CD4-positive, alpha-beta memory T cell (primary cell): ENCODE measurements around the gene NLE1. TPM values are rescaled to one million over a fixed set of nuclear protein-coding genes. Genes with fewer than 3 reads are reported as not detected.

ENCODE experiments used
- CTCF ChIA-PET: fragments of 350-600 bp; sonication (Branson Sonifier 250); formaldehyde crosslinking; loops from one replicate; lab custom pipeline; 2021; ENCODE audit warnings: inconsistent platforms; ENCODE audit not compliant: partially characterized antibody; lab: Charles Lee
- POLR2A ChIA-PET: fragments of 350-600 bp; sonication (Branson Sonifier 250); formaldehyde crosslinking; loops from one replicate; lab custom pipeline; 2021; ENCODE audit not compliant: partially characterized antibody; lab: Charles Lee
- DNase-seq, 5 donors: peaks; one replicate each; pipeline versions ENCODE4 v3.0.0 to v3.0.0-alpha.2; 2020 to 2022; ENCODE audit warnings: mixed read lengths in 1 of 5
- H3K27ac ChIP-seq: one replicate; pipeline ENCODE4 v1.7.0; 2013; ENCODE audit warnings: low read depth, low read length
- H3K27me3 ChIP-seq: 2 replicates; pipeline ENCODE4 v1.7.0; 2013; ENCODE audit warnings: mild to moderate bottlenecking, low read length, moderate library complexity; ENCODE audit not compliant: insufficient read depth
- H3K36me3 ChIP-seq: 2 replicates; pipeline ENCODE4 v1.7.0; 2013; ENCODE audit warnings: mild to moderate bottlenecking, low read length, moderate library complexity; ENCODE audit not compliant: insufficient read depth
- H3K4me1 ChIP-seq: 2 replicates; pipeline ENCODE4 v1.7.0; 2013; ENCODE audit warnings: mild to moderate bottlenecking, low read length, moderate library complexity; ENCODE audit not compliant: insufficient read depth
- H3K4me3 ChIP-seq, 2 donors: one replicate each; pipeline ENCODE4 v1.7.0; 2013; ENCODE audit warnings: low read length in 2 of 2, mild to moderate bottlenecking in 1 of 2
- H3K9me3 ChIP-seq, 2 donors: one replicate each; pipeline ENCODE4 v1.7.0; 2013; ENCODE audit warnings: low read length in 2 of 2, control low read depth in 1 of 2; ENCODE audit not compliant: control insufficient read depth in 1 of 2
- H3K27ac Mint-ChIP-seq, 7 donors: one replicate each; pipeline ENCODE4 v1.8.0; 2020 to 2021; ENCODE audit warnings: mixed read lengths in 7 of 7, mild to moderate bottlenecking in 6 of 7, inconsistent platforms in 3 of 7, moderate library complexity in 3 of 7
- H3K27me3 Mint-ChIP-seq, 2 donors: one replicate each; pipeline ENCODE4 v1.8.0; 2020 to 2021; ENCODE audit warnings: mixed read lengths in 2 of 2
- H3K36me3 Mint-ChIP-seq, 2 donors: one replicate each; pipeline ENCODE4 v1.8.0; 2020 to 2021; ENCODE audit warnings: mixed read lengths in 2 of 2, inconsistent platforms in 1 of 2, mild to moderate bottlenecking in 1 of 2
- H3K4me1 Mint-ChIP-seq, 4 donors: one replicate each; pipeline ENCODE4 v1.8.0; 2020 to 2021; ENCODE audit warnings: mixed read lengths in 4 of 4, mild to moderate bottlenecking in 1 of 4
- H3K4me3 Mint-ChIP-seq, 8 donors: one replicate each; pipeline ENCODE4 v1.8.0; 2020 to 2021; ENCODE audit warnings: mixed read lengths in 8 of 8, mild to moderate bottlenecking in 7 of 8, moderate library complexity in 6 of 8, inconsistent platforms in 3 of 8
- H3K9me3 Mint-ChIP-seq, 8 donors: one replicate each; pipeline ENCODE4 v1.8.0; 2020 to 2021; ENCODE audit warnings: mixed read lengths in 8 of 8, mild to moderate bottlenecking in 5 of 8, inconsistent platforms in 3 of 8, moderate library complexity in 1 of 8
- intact Hi-C: fragments of 100-400 bp; cut with micrococcal nuclease; formaldehyde crosslinking; loops from one replicate; pipeline ENCODE4 v1.15.1; 2023
- polyA plus RNA-seq, 2 donors: library from polyadenylated mRNA; unstranded; fragments of 300-500 nt; fragmentation: Illumina TruSeq; gene quantifications; one replicate each; pipeline ENCODE4 v1.2.3, GENCODE V29; 2021
- total RNA-seq, 2 experiments: library from RNA; stranded (reverse); gene quantifications; one replicate each; pipeline ENCODE4 v1.2.3, GENCODE V29; 2021

The NLE1 gene
- total and polyA plus RNA-seq, 4 experiments from 2014 or later, result 4.4 to 20.5 (median 12.5) TPM

DNA sequence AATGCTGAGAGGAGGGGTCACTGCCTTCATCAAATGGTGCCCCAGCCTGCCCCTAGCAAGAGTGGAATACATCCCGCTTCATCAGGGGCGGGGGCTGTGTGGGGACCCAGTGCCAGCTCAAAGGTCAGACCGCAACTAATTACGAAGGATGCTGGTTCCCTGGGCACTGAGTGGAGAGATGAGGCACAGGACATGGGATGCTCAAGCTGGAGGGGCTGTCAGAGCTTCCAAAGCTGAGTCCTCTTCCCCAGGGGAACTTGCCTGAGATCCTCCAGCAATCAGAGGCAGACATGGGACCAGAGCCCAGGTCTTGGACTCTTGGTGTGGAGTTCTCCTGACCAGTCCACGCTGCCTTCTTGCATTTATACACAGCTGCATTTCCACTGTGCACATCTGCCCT is 24.4 kb upstream of the NLE1 start:
- POLR2A ChIA-PET, result interaction anchor here (1.1 to 12.0 kb wide), 4 partner anchors 25 to 369 kb away, joined by 3 to 117 read pairs (median 24); partner anchors contain the start of genes SLFN12L and SLFN5
- Histone ChIP-seq H3K27me3 (no peaks in the 10 kb centered on the region), H3K27ac (no peak overlapping the region), H3K4me3 (no peak overlapping the region), H3K4me1 (peaks cover 34% of the 10 kb centered on the region), H3K36me3 (no peaks in the 10 kb centered on the region), H3K9me3 (no peaks in the 10 kb centered on the region)
- CTCF ChIA-PET, result interaction anchor here (1.3 to 9.7 kb wide), 4 partner anchors 356 to 597 kb away, joined by 4 to 111 read pairs (median 32); partner anchors contain the start of gene SLFN12L
- H3K9me3 Mint-ChIP-seq, result no peaks in the 10 kb centered on the region
- H3K4me3 Mint-ChIP-seq, result no peak overlapping the region
- H3K36me3 Mint-ChIP-seq, result no peaks in the 10 kb centered on the region
- H3K27ac Mint-ChIP-seq, result peak overlapping the region in 4 of 7 donors; percentile 19 to 72 (median 38)
- intact Hi-C loops, result no loop called here
- H3K4me1 Mint-ChIP-seq, result peaks cover 22 to 58% (median 39%) of the 10 kb centered on the region in 4 donors
- no peaks in the 10 kb centered on the region for H3K27me3 Mint-ChIP-seq
- DNase-seq, result no peak

DNA sequence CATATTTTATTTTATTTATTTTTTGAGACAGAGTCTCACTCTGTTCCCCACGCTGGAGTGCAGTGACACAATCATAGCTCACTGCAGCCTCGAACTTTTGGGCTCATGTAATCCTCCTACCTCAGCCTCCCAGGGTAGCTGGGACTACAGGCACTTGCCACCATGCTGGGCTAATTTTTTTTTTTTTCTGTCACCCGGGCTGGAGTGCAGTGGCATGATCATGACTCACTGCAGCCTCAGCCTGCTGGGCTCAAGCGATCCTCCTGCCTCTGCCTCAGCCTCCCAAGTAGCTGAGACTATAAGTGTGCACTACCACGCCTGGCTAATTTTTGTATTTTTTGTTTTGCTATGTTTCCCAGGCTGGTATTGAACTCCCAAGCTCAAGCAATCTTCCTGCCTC is 22.6 kb upstream of the NLE1 start:
- Mint-ChIP-seq H3K27ac (peak overlapping the region in 4 of 7 donors; percentile 30 to 68 (median 48)), H3K27me3 (no peaks in the 10 kb centered on the region), H3K9me3 (no peaks in the 10 kb centered on the region), H3K36me3 (no peaks in the 10 kb centered on the region), H3K4me3 (peak overlapping the region in 1 of 8 donors; percentile 69), H3K4me1 (peaks cover 36 to 72% (median 50%) of the 10 kb centered on the region in 4 donors)
- Histone ChIP-seq H3K4me1 (peaks cover 46% of the 10 kb centered on the region), H3K27me3 (no peaks in the 10 kb centered on the region), H3K27ac (no peak overlapping the region), H3K4me3 (no peak overlapping the region), H3K9me3 (no peaks in the 10 kb centered on the region), H3K36me3 (no peaks in the 10 kb centered on the region)
- no peak for DNase-seq
- CTCF ChIA-PET, result interaction anchor here (1.7 to 9.7 kb wide), 2 partner anchors 23 to 372 kb away, joined by 4 to 111 read pairs; partner anchors contain the start of genes NLE1 and SLFN12L
- POLR2A ChIA-PET, result interaction anchor here (1.2 to 12.0 kb wide), 4 partner anchors 50 to 644 kb away, joined by 3 to 117 read pairs (median 24); partner anchors contain the start of genes SLFN12L, SLFN5 and TAF15
- intact Hi-C loops, result loop anchor here (5.0 kb wide), 1 partner anchor 323 kb away; no protein-coding TSS in a partner anchor

- Mint-ChIP-seq H3K27me3 (no peaks in the 10 kb centered on the region), H3K4me3 (no peak overlapping the region), H3K4me1 (peaks cover 37 to 78% (median 55%) of the 10 kb centered on the region in 4 donors), H3K27ac (peak overlapping the region in 6 of 7 donors; percentile 8 to 94 (median 50)), H3K36me3 (no peaks in the 10 kb centered on the region), H3K9me3 (no peaks in the 10 kb centered on the region)
- peaks cover 54% of the 10 kb centered on the region for H3K4me1 ChIP-seq
- H3K27ac ChIP-seq, result no peak overlapping the region
- intact Hi-C loops, result loop anchor here (5.0 kb wide), 1 partner anchor 323 kb away; no protein-coding TSS in a partner anchor
- no peaks in the 10 kb centered on the region for H3K36me3 ChIP-seq
- DNase-seq, result no peak
- H3K4me3 ChIP-seq, result no peak overlapping the region
- no peaks in the 10 kb centered on the region for H3K9me3 ChIP-seq
- CTCF ChIA-PET, result interaction anchor here (1.7 to 9.7 kb wide), 2 partner anchors 23 to 373 kb away, joined by 4 to 111 read pairs; partner anchors contain the start of genes NLE1 and SLFN12L
- POLR2A ChIA-PET, result interaction anchor here (6.3 to 12.0 kb wide), 2 partner anchors 78 to 371 kb away, joined by 37 to 117 read pairs; partner anchors contain the start of genes SLFN12L and SLFN5
- H3K27me3 ChIP-seq, result no peaks in the 10 kb centered on the region
Measured at GRCh38 chr17:35163886-35164285, 21.8 kb upstream of the NLE1 start.

DNA sequence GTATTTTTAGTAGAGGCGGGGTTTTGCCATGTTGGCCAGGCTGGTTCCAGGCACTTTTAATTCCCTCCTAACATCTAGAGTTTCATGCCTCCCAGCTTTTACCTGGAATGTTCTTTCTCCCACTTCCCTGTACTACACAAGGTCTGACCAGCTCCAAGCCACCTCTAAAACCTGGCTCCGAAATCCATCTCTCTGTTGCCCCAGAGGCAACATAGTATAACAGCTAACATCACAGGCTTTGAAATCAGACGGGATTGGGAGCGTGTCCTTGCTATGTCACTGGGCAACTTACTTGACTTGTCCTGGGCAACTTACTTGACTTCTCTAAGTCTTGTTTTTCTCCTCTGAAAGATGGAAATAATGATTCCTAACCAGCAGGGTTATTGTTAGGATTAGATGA is 20.7 kb upstream of the NLE1 start:
- peak overlapping the region in 4 of 8 donors; percentile 10 to 57 (median 30) for H3K4me3 Mint-ChIP-seq
- no peak for DNase-seq
- peaks cover 54% of the 10 kb centered on the region for H3K4me1 ChIP-seq
- CTCF ChIA-PET, result interaction anchor here (0.7 to 9.7 kb wide), 4 partner anchors 95 to 584 kb away, joined by 3 to 111 read pairs (median 3); partner anchors contain the start of gene SLFN12L
- H3K9me3 Mint-ChIP-seq, result no peaks in the 10 kb centered on the region
- no peaks in the 10 kb centered on the region for H3K27me3 ChIP-seq
- H3K36me3 ChIP-seq, result no peaks in the 10 kb centered on the region
- intact Hi-C loops, result loop anchor here (5.0 kb wide), 1 partner anchor 325 kb away; no protein-coding TSS in a partner anchor
- H3K27me3 Mint-ChIP-seq, result no peaks in the 10 kb centered on the region
- H3K4me3 ChIP-seq, result no peak overlapping the region
- H3K36me3 Mint-ChIP-seq, result no peaks in the 10 kb centered on the region
- H3K9me3 ChIP-seq, result no peaks in the 10 kb centered on the region
- peaks cover 38 to 83% (median 61%) of the 10 kb centered on the region in 4 donors for H3K4me1 Mint-ChIP-seq
- POLR2A ChIA-PET, result interaction anchor here (0.5 to 12.0 kb wide), 6 partner anchors 22 to 440 kb away, joined by 3 to 117 read pairs (median 26); partner anchors contain the start of genes NLE1, RFFL, SLFN12L and SLFN5
- peak overlapping the region; percentile 39 for H3K27ac ChIP-seq
- peak overlapping the region; percentile 39 to 94 (median 84) for H3K27ac Mint-ChIP-seq

DNA sequence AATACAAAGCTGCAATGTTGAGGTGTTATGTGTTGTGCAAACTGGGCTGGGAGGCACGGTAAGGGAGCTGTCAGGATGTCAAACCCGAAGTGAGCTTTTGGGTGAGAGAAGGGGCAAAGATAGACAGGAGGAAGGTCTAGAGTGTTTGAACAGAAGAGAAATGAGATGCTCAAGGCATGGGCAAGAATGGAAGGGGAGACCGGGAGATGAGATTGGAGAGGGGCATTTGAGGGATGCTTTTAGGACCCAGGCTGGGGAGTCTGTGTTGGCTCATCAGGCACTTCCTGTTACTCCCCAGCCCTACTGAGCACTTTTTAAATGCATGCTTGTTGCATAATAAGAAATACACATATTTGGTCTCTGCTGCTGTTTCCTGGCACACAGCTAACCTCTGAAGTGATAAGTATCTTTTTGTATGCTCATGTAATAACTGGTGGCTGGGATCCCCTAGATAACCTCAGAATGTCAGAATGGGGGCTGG is 19.2 kb upstream of the NLE1 start:
- Mint-ChIP-seq H3K4me1 (peaks cover 38 to 77% (median 59%) of the 10 kb centered on the region in 4 donors), H3K9me3 (no peaks in the 10 kb centered on the region), H3K27ac (peak overlapping the region; percentile 84 to 94 (median 93)), H3K36me3 (no peaks in the 10 kb centered on the region), H3K27me3 (no peaks in the 10 kb centered on the region), H3K4me3 (peak overlapping the region; percentile 67 to 85 (median 74))
- Histone ChIP-seq H3K4me3 (peak overlapping the region in 1 of 2 donors; percentile 12), H3K27ac (peak overlapping the region; percentile 39), H3K36me3 (no peaks in the 10 kb centered on the region), H3K4me1 (peaks cover 54% of the 10 kb centered on the region), H3K9me3 (no peaks in the 10 kb centered on the region), H3K27me3 (no peaks in the 10 kb centered on the region)
- ChIA-PET POLR2A (interaction anchor here (0.5 to 12.0 kb wide), 24 partner anchors 9 to 603 kb away, joined by 3 to 117 read pairs (median 4); partner anchors contain the start of genes AP2B1, NLE1, PEX12 and RAD51D), CTCF (interaction anchor here (0.9 to 2.6 kb wide), 7 partner anchors 8 to 647 kb away, joined by 3 to 10 read pairs (median 5); partner anchors contain the start of gene TAF15)
- peak; percentile 55 to 65 (median 62) for DNase-seq
- intact Hi-C loops, result loop anchor here (1.0 to 5.0 kb wide), 4 partner anchors 19 to 326 kb away; partner anchors contain the start of gene NLE1

DNA sequence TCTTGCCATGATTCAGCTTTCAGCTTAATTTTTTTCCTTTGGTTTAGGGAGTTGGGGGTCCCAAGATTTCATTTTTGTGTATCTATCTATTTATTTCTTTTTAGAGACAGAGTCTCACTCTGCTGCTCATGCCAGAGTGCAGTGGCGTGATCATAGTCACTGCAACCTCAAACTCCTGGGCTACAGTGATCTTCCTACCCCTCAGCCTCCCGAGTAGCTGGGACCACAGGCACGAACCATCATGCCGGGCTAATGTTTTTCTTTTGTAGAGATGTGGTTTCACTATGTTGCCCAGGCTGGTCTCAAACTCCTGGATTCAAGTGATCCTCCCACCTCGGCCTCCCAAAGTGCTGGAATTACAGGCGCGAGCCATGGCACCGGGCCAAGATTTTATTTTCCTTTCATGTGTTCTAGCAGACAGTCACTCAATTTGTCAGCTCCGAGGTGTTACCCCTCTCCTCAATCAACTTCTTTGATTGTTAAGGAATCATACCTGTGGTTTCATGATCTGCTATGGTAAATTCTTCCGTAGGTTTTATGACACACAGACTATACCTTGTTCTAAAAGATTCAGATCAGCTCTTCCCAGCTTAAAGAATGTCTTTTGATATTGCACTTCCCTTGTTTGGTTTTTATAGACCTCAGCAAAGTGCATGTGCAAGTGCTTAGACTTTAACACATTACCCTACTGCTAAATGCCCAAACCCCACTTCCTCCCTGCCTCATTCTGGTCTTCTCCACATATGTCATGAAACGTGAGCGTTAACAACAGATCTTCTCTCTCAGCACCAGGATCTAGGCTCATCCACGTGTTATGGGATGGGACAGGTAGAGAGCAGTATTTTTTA is 18.5 kb upstream of the NLE1 start:
- Histone ChIP-seq H3K4me1 (peaks cover 52% of the 10 kb centered on the region), H3K9me3 (no peaks in the 10 kb centered on the region), H3K36me3 (no peaks in the 10 kb centered on the region), H3K4me3 (peak overlapping the region in 1 of 2 donors; percentile 12), H3K27me3 (no peaks in the 10 kb centered on the region), H3K27ac (peak overlapping the region; percentile 39)
- Mint-ChIP-seq H3K4me1 (peaks cover 37 to 73% (median 56%) of the 10 kb centered on the region in 4 donors), H3K36me3 (no peaks in the 10 kb centered on the region), H3K9me3 (no peaks in the 10 kb centered on the region), H3K27me3 (no peaks in the 10 kb centered on the region), H3K4me3 (peak overlapping the region; percentile 67 to 85 (median 74)), H3K27ac (peak overlapping the region; percentile 84 to 94 (median 93))
- intact Hi-C loops, result loop anchor here (1.0 to 5.0 kb wide), 4 partner anchors 18 to 327 kb away; partner anchors contain the start of gene NLE1
- ChIA-PET CTCF (interaction anchor here (0.6 to 2.6 kb wide), 9 partner anchors 9 to 648 kb away, joined by 3 to 10 read pairs (median 3); partner anchors contain the start of gene TAF15), POLR2A (interaction anchor here (0.6 to 12.0 kb wide), 32 partner anchors 10 to 649 kb away, joined by 3 to 117 read pairs (median 4); partner anchors contain the start of genes AP2B1, NLE1, PEX12 and RAD51D)
- DNase-seq, result peak; percentile 57 to 74 (median 62)
